HG03175 (cell line): ENCODE measurements around the gene CAMK2G.

Experiments used
- ATAC-seq: cut with Tn5 transposase; IDR thresholded peaks from one replicate; pipeline ENCODE4 v1.9.1; 2021; ENCODE audit warnings: mild to moderate bottlenecking, moderate library complexity; ENCODE audit not compliant: unreplicated experiment

The CAMK2G gene

DNA sequence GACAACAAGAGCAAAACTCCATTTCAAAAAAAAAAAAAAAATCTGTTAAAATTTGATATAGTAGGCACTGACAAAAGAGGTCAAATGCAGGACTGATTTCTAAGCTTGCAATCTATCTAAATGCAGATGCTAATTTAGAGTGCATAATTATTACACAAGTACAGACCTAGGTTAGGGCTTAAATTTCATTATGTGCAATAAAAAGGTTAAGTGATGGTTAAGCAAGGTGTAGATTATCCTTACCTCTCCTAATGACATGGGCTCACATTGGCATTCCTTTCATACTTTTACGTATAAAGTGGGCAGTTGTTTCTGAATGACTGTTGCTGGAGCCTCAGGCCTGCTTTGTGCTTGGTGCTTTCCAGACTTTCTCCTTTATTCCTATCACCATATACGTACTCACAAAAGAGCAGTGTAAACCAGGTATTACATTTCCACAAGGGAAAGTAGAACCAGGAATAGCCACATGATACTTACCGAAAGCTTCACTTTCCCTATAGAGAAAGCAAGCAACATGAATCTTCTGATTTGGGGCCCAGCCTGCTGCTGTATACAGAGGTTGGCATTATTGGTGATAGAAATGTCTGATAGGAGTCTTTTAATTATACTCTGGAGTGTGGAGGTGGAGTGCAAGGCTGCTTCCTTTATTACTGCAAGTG lies 94.7 kb downstream of the CAMK2G start:
- ATAC-seq = no peak

DNA sequence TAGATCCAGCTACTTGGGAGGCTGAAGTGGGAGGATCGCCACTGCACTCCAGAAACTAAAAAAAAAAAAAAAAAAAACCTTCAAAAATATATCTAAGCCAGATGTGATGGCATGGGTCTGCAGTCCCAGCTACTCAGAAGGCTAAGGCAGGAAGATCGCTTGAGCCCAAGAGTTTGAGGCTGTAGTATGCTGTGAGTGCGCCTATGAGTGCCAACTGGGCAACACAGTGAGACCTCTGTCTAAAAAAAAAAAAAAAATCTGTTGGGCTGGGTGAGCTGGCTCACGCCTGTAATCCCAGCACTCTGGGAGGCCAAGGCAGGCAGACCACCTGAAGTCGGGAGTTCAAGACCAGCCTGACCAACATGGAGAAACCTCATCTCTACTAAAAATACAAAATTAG lies 95.3 kb downstream of the CAMK2G start:
- ATAC-seq = no peak

DNA sequence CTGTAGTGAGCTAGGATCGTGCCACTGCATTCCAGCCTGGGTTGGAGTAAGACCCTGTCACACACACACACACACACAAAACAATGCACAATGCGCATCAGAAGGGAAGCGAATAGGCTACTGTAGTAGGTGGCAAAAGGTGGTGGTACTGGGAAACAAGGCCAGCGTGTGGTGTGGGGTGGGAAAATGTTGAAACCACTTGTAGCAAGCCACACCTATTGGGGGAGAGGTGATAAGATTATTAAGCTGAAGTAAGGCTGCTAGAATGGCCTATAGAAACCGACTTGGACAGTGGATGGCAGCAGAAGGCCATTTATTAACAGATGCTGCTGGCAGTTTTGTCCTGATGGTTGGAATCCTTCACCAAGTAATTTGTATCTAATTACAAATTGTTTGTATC lies 99.7 kb downstream of the CAMK2G start:
- ATAC-seq = no peak

DNA sequence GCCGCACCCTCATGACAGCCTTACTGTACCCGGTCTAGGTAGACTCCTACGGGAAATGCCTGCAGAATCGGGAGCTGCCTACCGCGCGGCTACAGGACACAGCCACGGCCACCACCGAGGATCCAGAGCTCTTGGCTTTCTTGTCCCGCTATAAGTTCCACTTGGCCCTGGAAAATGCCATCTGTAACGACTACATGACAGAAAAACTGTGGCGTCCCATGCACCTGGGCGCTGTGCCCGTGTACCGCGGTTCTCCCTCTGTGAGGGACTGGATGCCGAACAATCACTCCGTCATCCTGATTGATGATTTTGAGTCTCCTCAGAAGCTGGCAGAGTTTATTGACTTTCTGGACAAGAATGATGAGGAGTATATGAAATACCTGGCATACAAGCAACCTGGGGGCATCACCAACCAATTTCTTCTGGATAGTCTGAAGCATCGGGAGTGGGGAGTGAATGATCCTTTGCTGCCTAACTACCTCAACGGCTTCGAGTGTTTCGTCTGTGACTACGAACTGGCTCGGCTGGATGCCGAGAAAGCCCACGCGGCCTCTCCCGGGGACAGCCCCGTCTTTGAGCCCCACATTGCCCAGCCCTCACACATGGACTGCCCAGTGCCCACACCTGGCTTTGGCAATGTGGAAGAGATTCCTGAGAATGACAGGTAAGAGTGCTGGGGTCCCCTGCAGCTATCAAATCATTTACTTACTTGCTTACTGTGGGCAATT lies 101.0 kb downstream of the CAMK2G start:
- ATAC-seq = no peak

DNA sequence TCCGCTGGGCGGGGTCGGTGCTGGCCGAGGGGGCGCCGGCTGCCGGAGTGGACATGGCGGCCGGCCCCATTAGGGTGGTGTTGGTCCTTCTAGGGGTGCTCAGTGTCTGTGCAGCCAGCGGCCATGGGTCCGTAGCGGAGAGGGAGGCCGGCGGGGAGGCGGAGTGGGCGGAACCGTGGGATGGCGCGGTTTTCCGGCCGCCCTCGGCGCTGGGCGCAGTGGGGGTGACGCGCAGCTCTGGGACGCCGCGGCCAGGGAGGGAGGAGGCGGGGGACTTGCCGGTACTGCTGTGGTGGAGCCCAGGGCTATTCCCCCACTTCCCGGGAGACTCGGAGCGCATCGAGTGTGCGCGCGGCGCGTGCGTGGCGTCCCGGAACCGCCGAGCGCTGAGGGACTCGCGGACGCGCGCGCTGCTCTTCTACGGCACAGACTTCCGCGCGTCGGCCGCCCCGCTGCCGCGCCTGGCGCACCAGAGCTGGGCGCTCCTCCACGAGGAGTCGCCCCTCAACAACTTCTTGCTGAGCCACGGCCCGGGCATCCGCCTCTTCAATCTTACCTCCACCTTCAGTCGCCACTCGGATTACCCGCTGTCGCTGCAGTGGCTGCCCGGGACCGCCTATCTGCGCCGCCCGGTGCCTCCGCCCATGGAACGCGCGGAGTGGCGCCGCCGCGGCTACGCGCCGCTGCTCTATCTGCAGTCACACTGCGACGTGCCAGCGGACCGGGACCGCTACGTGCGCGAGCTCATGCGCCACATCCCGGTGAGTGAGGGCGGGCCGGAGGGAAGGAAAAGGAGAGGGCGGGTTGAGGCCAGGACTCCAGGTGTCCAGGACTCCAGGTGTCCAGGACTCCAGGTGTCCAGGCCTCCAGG lies 101.8 kb downstream of the CAMK2G start:
- ATAC-seq = peak; percentile 61

DNA sequence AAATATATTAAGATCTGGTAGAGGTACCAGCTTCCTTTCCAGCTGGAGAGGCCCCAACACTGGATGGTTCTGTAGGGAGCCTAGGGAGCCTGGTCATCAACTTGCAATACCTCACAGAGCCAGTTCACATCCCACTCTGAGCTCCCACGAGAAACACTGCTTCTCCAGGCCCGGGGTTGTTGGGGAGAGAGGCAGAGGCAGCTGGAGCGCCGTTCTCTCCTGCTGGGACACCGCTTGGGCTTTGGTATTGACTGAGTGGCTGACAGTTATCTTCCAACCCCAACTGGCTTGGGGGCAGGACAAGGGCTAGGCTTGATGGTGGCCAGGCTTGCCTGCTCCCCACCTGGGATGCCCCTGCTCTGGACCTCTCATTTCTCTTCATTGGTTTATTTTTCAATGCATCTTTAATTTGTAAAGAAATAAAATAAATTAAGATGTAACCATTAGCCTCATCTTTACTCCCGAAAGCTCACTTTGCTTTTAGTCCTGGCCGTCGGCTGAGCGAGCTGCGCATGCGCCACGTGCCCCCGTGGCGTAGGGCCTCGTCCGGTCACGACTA lies 102.6 kb downstream of the CAMK2G start:
- peak; percentile 44 for ATAC-seq

DNA sequence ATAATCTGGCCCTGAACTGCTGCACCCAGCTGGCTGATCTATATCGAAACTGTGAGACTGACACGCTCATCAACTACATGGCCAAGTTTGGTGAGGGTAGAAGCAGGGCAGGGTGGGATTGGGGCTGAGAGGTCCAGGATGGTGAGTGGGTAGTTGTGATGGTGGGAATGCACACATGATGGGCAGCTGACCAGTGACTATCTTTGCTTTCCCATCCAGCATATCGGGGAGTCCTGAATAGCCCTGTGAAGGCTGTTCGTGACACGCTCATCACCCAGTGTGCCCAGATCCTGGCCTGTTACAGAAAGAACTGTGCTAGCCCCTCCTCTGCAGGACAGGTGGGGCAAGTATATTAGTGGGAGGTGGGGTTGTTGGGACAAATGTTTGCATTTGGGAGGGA lies 105.0 kb downstream of the CAMK2G start:
- no peak for ATAC-seq

DNA sequence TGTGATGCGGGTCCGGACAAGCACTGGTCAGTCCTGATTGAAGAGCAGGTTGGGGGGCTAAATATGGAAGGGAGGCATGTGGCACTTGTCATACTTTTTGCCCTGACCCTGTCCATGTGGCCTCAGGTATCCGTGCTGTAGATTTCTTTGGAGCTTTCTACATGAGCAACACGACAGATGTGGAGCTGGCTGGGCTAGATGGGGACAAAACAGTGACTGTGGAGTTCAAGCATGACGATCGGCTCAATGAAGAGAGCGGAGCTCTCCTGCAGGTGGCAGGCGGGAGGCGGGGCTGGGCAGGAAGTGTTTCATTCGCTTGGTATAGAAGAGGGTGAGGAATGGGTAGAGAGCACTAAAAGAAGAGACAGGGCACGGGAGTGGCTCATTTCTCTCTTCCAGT lies 105.5 kb downstream of the CAMK2G start:
- no peak for ATAC-seq

DNA sequence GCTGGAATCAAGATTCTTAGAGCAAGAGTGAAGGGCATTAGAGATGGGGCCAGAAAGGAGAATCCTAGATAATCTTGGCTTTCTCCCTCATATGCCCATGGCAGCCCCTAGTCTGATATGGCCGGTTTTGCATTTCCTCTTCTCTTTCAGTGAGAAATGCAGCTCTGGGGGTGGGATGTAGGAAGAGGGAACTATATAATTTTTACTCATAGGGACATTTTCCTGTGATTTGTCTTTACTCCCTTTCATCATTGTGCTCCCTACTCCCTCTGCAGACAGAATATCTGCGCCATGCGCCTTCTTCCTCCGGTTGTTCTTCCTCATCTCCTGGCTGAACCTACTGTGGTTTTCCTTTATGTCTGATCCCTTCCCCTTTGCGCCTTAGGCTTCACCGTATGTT lies 109.3 kb downstream of the CAMK2G start:
- no peak for ATAC-seq

DNA sequence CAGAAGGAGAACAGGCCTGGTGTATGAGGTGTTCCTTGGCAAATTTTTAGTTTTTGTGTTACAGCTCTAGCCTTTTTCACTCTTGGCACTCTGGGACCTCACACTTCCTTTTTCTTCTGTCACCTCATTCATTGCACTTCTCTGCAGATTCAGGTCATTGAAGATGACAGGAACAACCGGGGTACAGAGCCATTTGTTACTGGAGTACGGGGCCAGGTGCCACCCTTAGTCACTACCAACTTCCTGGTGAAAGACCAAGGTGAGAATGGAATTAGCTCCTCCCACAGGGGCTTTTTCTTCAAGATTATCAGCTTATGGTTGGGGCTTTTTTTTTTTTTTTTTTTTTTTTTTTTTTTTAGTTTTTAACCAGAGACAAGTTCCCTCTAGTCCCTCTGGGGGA lies 111.0 kb downstream of the CAMK2G start:
- no peak for ATAC-seq

DNA sequence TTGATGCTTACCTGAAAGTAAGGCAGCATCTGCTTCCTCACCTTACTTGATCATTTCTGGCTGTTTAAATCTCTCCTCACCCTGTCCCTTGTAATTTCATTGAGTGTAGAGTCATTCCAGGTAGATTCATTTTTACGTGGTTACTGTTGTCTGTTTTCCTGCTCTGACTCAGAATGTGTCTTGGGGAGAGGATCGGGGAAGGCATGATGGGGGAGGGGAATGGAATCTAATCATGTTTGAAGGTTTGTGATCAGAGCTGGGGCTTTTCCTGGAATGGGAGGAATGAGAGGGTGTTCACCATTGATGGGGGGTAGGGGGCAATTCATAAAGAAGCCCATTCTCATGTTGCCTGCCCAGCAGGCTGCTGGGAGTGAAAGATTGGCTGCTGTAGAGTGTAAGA lies 111.4 kb downstream of the CAMK2G start:
- no peak for ATAC-seq
